GM12873 (cell line): ENCODE results near the gene PTPN14.

Source experiments
- TF ChIP-seq, protein P1 (sequence below): IDR thresholded peaks from 2 replicates; pipeline ENCODE4 v1.5.1; 2012; ENCODE audit warnings: low read depth, mild to moderate bottlenecking, moderate library complexity, low read length, control low read depth; ENCODE audit not compliant: insufficient read depth; ENCODE audit errors: missing control alignments

Gene PTPN14

GRCh38 chr1:214537872-214538473 lies 13.4 kb downstream of the PTPN14 start:
- TF ChIP-seq, protein P1, sequence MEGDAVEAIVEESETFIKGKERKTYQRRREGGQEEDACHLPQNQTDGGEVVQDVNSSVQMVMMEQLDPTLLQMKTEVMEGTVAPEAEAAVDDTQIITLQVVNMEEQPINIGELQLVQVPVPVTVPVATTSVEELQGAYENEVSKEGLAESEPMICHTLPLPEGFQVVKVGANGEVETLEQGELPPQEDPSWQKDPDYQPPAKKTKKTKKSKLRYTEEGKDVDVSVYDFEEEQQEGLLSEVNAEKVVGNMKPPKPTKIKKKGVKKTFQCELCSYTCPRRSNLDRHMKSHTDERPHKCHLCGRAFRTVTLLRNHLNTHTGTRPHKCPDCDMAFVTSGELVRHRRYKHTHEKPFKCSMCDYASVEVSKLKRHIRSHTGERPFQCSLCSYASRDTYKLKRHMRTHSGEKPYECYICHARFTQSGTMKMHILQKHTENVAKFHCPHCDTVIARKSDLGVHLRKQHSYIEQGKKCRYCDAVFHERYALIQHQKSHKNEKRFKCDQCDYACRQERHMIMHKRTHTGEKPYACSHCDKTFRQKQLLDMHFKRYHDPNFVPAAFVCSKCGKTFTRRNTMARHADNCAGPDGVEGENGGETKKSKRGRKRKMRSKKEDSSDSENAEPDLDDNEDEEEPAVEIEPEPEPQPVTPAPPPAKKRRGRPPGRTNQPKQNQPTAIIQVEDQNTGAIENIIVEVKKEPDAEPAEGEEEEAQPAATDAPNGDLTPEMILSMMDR, result no peak

- TF ChIP-seq, protein P1, result no peak
Measured at GRCh38 chr1:214537219-214537618, 14.2 kb downstream of the PTPN14 start.

DNA sequence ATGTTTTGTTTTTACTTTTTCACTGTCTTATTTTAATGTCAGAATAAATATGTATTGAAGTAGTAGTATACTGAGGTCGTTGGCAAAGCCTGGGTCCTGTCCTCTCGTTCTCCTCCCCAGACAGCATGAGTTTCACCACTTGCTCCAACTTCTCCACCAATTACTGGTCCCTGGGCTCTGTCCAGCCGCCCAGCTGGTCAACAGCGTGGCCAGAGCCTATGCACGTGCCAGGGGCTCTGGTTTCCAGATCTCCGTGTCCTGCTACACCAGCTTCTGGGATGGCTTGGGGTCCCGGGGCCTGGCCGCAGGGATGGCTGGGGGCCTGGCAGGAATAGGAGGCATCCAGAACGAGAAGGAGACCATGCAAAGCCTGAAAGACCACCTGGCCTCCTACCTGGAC lies 19.3 kb downstream of the PTPN14 start:
- TF ChIP-seq, protein P1, result no peak

- TF ChIP-seq, protein P1, result no peak
Measured at GRCh38 chr1:214525535-214526019, 25.8 kb downstream of the PTPN14 start.

DNA sequence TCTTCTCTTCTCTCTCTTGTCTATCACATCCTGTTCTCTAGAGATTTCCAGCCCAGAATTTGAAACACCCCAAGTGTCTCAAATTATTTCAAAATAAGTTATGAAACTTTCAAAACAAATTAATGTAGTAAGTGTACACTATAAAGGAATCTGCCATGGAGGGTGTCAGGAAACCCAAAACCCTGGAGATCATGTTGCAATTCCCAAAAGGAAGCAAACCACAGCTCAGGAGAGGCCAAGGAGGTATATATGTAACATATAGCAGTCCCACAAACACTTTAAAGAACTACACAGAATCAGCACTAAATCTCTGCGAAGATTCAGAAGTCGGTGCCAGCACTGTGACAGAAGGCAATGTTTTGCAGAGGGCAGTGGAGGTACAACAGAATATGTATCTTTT lies 26.6 kb downstream of the PTPN14 start:
- TF ChIP-seq, protein P1, result no peak

DNA sequence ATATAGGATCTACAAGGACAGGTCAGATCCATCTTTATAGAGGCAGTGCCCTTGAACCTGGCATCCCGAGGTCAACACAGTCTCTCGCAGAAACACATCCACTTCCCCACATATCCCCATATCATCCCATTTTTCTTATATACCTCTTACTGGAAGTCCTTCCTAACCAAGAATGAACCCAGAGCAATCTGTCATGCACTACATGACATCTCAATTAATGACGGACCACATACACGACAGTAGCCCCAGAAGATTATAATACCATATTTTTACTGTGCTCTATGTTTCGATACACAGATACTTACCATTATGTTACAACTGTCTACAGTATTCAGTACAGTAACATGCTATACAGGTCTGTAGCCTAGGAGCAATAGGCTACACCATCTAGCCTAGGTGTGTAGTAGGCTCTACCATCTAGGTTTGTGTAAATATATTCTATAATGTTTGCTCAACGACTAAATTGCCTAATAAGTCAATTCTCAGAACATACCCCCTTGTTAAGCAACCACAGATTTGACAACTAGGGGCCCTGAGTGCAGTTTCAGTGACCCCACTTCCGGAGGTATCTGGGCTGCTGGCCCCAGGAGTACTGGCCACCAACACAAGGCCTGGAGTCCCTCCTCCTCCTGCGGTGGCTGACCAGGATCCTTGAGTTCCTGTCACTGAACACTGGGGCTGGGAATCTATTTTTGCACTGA lies 28.1 kb downstream of the PTPN14 start:
- TF ChIP-seq, protein P1, result no peak

- TF ChIP-seq, protein P1, result no peak
Measured at GRCh38 chr1:214520544-214521165, 30.7 kb downstream of the PTPN14 start.
